HepG2 (cell line): ENCODE data around the gene ZMYND10. TPM values are rescaled to one million over a fixed set of nuclear protein-coding genes. Genes with fewer than 3 reads are reported as not detected.

Experiments used
- ATF7 ChIP-seq, 2 experiments: fragments of 450-650 bp in 1 of 2; sonication (generic) in 1 of 2; formaldehyde crosslinking in 1 of 2; IDR thresholded peaks; 2 replicates each; pipeline versions ENCODE4 v1.4.0 to v1.6.1; 2016 to 2020; ENCODE audit warnings: antibody characterized with exemption in 1 of 2, mild to moderate bottlenecking in 1 of 2, missing genetic modification reagents in 1 of 2
- GMEB1 ChIP-seq: sonication (generic); formaldehyde crosslinking; IDR thresholded peaks from 2 replicates; pipeline ENCODE4 v1.5.1; 2020; ENCODE audit warnings: missing genetic modification reagents, mild to moderate bottlenecking, borderline replicate concordance
- JUND ChIP-seq: sonication (generic); formaldehyde crosslinking; IDR thresholded peaks from 2 replicates; pipeline ENCODE4 v1.8.0; 2022; ENCODE audit warnings: mild to moderate bottlenecking, missing genetic modification reagents
- KDM5A ChIP-seq: fragments of 200-600 bp; sonication (generic); IDR thresholded peaks from 2 replicates; pipeline ENCODE4 v1.7.0; 2018; ENCODE audit warnings: antibody characterized with exemption, mild to moderate bottlenecking, low read length, borderline replicate concordance
- MXI1 ChIP-seq: IDR thresholded peaks from 3 replicates; pipeline ENCODE4 v1.6.1; 2012; ENCODE audit warnings: low read depth, low read length, inconsistent platforms, borderline replicate concordance
- PREB ChIP-seq: sonication (generic); formaldehyde crosslinking; IDR thresholded peaks from 2 replicates; pipeline ENCODE4 v1.4.0; 2020; ENCODE audit warnings: missing genetic modification reagents
- ZIK1 ChIP-seq: sonication (generic); formaldehyde crosslinking; IDR thresholded peaks from 2 replicates; pipeline ENCODE4 v1.5.0; 2020; ENCODE audit warnings: mild to moderate bottlenecking, low read depth, missing genetic modification reagents, borderline replicate concordance
- ZNF3 ChIP-seq: IDR thresholded peaks from 2 replicates; pipeline ENCODE4 v1.7.0; 2017; ENCODE audit warnings: inconsistent platforms
- ZNF446 ChIP-seq: sonication (generic); formaldehyde crosslinking; IDR thresholded peaks from 2 replicates; pipeline ENCODE4 v1.5.0; 2020; ENCODE audit warnings: mild to moderate bottlenecking, missing genetic modification reagents
- ZNF644 ChIP-seq: IDR thresholded peaks from 2 replicates; pipeline ENCODE4 v1.6.1; 2016; ENCODE audit warnings: low read depth
- ZNF800 ChIP-seq: sonication (generic); formaldehyde crosslinking; IDR thresholded peaks from 2 replicates; pipeline ENCODE4 v1.4.0; 2020; ENCODE audit warnings: missing genetic modification reagents
- ZNF839 ChIP-seq: sonication (generic); formaldehyde crosslinking; IDR thresholded peaks from 2 replicates; pipeline ENCODE4 v1.4.0; 2020; ENCODE audit warnings: missing genetic modification reagents, mild to moderate bottlenecking, borderline replicate concordance
- ZNF879 ChIP-seq: sonication (generic); formaldehyde crosslinking; IDR thresholded peaks from 2 replicates; pipeline ENCODE4 v1.8.1; 2023; ENCODE audit warnings: missing genetic modification reagents
- ZSCAN29 ChIP-seq: sonication (generic); formaldehyde crosslinking; conservative IDR thresholded peaks from 2 replicates; pipeline ENCODE4 v1.4.0; 2020; ENCODE audit warnings: mild to moderate bottlenecking, missing genetic modification reagents
- ZSCAN31 ChIP-seq: sonication (generic); formaldehyde crosslinking; IDR thresholded peaks from 2 replicates; pipeline ENCODE4 v1.5.0; 2020; ENCODE audit warnings: low read depth, mild to moderate bottlenecking, missing genetic modification reagents
- polyA plus RNA-seq, 8 experiments: library from polyadenylated mRNA; depleted of rRNA in 3 of 8; stranded (reverse) in 7 of 8; unstranded in 1 of 8; fragments of >200 nt; fragmentation: Illumina TruSeq in 4 of 8; extraction: Trizol in 4 of 8; gene quantifications; 2 replicates each; pipeline versions ENCODE4 v1.2.1 to v1.2.3, GENCODE V29; 2011 to 2016; ENCODE audit warnings: low read depth in 4 of 8, missing spikeins in 1 of 8, mixed read lengths in 1 of 8; ENCODE audit not compliant: insufficient read depth in 1 of 8
- total RNA-seq, 5 experiments: library from RNA; depleted of rRNA; stranded (reverse); fragments of >200 nt; fragmentation: Illumina TruSeq; extraction: Trizol; gene quantifications; 2 replicates each; pipeline ENCODE4 v1.2.3, GENCODE V29; 2016; ENCODE audit warnings: low read depth in 1 of 5

ZMYND10 gene
- total and polyA plus RNA-seq, 2 of the 13 experiments (the other 11 are each of a cell fraction or from before 2014, with no cell fraction given) = 0.60 to 0.74 TPM

GRCh38 chr3:50302095-50303012 is 43.2 kb downstream of the ZMYND10 start (continued):
- TF ChIP-seq ZNF800 = no peak
- TF ChIP-seq ZSCAN31 (CRISPR knock-in tag) = no peak
- no peak; the same call in 1 of the 2 replicates for TF ChIP-seq ZNF839 (CRISPR knock-in tag)
- peak; percentile 20; the same call in 1 of the 2 replicates for TF ChIP-seq KDM5A
- TF ChIP-seq ZSCAN29 (CRISPR knock-in tag) = no peak
- TF ChIP-seq ATF7 (IDR thresholded peaks at IDR 0.05) = no peak
- no peak for TF ChIP-seq ATF7 (CRISPR knock-in tag; IDR thresholded peaks at IDR 0.05)
- TF ChIP-seq ZNF644 (CRISPR knock-in tag) = no peak
- TF ChIP-seq ZNF446 (CRISPR knock-in tag) = peak; percentile 27; the same call in 1 of the 2 replicates
- TF ChIP-seq JUND (CRISPR knock-in tag) = no peak
- TF ChIP-seq PREB (CRISPR knock-in tag) = no peak
- no peak for TF ChIP-seq ZIK1 (CRISPR knock-in tag)
- TF ChIP-seq ZNF3 (CRISPR knock-in tag) = no peak
- no peak for TF ChIP-seq MXI1
- no peak for TF ChIP-seq ZNF879 (CRISPR knock-in tag)
- no peak for TF ChIP-seq GMEB1 (CRISPR knock-in tag)
